GM12878 (cell line): ENCODE results near the gene UGGT2. TPM values are rescaled to one million over a fixed set of nuclear protein-coding genes. Genes with fewer than 3 reads are reported as not detected.

Source experiments
- ATAC-seq: fragments of 200-7000 bp; cut with Tn5 transposase; 3 replicates; pipeline ENCODE4 v1.9.1; 2020; ENCODE audit warnings: mild to moderate bottlenecking, moderate library complexity
- BruUV-seq: library from RNA; stranded (reverse); fragments of 400-500 nt; replicated peaks from 2 replicates; lab custom pipeline; 2021; lab: Mats Ljungman, UMichigan
- CTCF ChIA-PET: fragments of 300-600 bp; sonication (Branson Sonifier 250); formaldehyde crosslinking; extraction: SDS; loops from one replicate; lab custom pipeline; 2021; ENCODE audit warnings: inconsistent platforms; lab: Yijun Ruan, JAX
- POLR2A ChIA-PET: fragments of 350-600 bp; formaldehyde crosslinking; extraction: SDS; loops from one replicate; lab custom pipeline; 2021; ENCODE audit warnings: inconsistent platforms; lab: Charles Lee
- RAD21 ChIA-PET: fragments of 300-600 bp; sonication (Branson Sonifier 250); formaldehyde crosslinking; loops from one replicate; lab custom pipeline; 2023; ENCODE audit warnings: antibody characterized with exemption; ENCODE audit not compliant: unreplicated experiment; lab: Charles Lee
- SMC1A ChIA-PET: fragments of 300-600 bp; sonication (Branson Sonifier 250); formaldehyde crosslinking; loops from one replicate; lab custom pipeline; 2023; ENCODE audit not compliant: unreplicated experiment, uncharacterized antibody; lab: Charles Lee
- DNase-seq: peaks from one replicate; pipeline ENCODE4 v3.0.0-alpha.2; 2011; ENCODE audit warnings: low read depth, low spot score
- FAIRE-seq: peaks from 3 replicates; lab custom pipeline; 2011; peaks lifted over from hg19 to GRCh38; lab: Jason Lieb, UNC
- H2AFZ ChIP-seq: 2 replicates; pipeline ENCODE4 v1.6.0; 2011; ENCODE audit warnings: low read depth, low read length, control low read depth; ENCODE audit not compliant: control insufficient read depth
- H3K27ac ChIP-seq: 2 replicates; pipeline ENCODE4 v1.5.1; 2011; ENCODE audit warnings: control low read depth; ENCODE audit not compliant: control insufficient read depth, insufficient read depth
- H3K27me3 ChIP-seq, 2 experiments: replicated peaks in 1 of 2; 2 replicates each; pipeline versions ENCODE4 v1.6.0 to v1.6.1; 2011; ENCODE audit warnings: low read length in 1 of 2; ENCODE audit not compliant: control insufficient read depth in 2 of 2, insufficient read depth in 2 of 2
- H3K36me3 ChIP-seq, 2 experiments: 2 replicates each; pipeline ENCODE4 v1.5.1; 2011; ENCODE audit warnings: low read length in 1 of 2; ENCODE audit not compliant: control insufficient read depth in 2 of 2, insufficient read depth in 2 of 2
- H3K4me1 ChIP-seq: 2 replicates; pipeline ENCODE4 v1.6.1; 2011; ENCODE audit warnings: mild to moderate bottlenecking, low read length, moderate library complexity, mixed read lengths; ENCODE audit not compliant: control insufficient read depth, insufficient read depth
- H3K4me2 ChIP-seq: 2 replicates; pipeline ENCODE4 v1.6.0; 2011; ENCODE audit warnings: control low read depth; ENCODE audit not compliant: control insufficient read depth, insufficient read depth
- H3K4me3 ChIP-seq: fragments of 200-600 bp; sonication (generic); 2 replicates; pipeline ENCODE4 v1.5.1; 2016
- H3K79me2 ChIP-seq: 2 replicates; pipeline ENCODE4 v1.6.0; 2011; ENCODE audit warnings: low read length; ENCODE audit not compliant: control insufficient read depth, insufficient read depth
- H3K9ac ChIP-seq: 2 replicates; pipeline ENCODE4 v1.8.0; 2011; ENCODE audit warnings: low read length, control low read depth, mixed read lengths; ENCODE audit not compliant: control insufficient read depth, insufficient read depth
- H3K9me3 ChIP-seq: replicated peaks from 3 replicates; pipeline ENCODE4 v1.5.1; 2011; ENCODE audit warnings: mild to moderate bottlenecking, low read length; ENCODE audit not compliant: control insufficient read depth, insufficient read depth
- H4K20me1 ChIP-seq: 2 replicates; pipeline ENCODE4 v1.6.0; 2011; ENCODE audit not compliant: control insufficient read depth, insufficient read depth
- BRCA1 ChIP-seq: IDR thresholded peaks from 2 replicates; pipeline ENCODE4 v1.6.1; 2011; ENCODE audit warnings: low read depth, low read length, improper control_type of control experiment
- CBX5 ChIP-seq: sonication (generic); IDR thresholded peaks from 2 replicates; pipeline ENCODE4 v1.6.1; 2016; ENCODE audit warnings: low read depth, moderate library complexity, mild to moderate bottlenecking, inconsistent platforms
- CEBPB ChIP-seq, 2 experiments: fragments of 150-350 bp in 1 of 2; IDR thresholded peaks; 2 replicates each; pipeline ENCODE4 v1.6.1; 2012 to 2014; ENCODE audit warnings: low read depth in 2 of 2, low read length in 2 of 2, borderline replicate concordance in 1 of 2, inconsistent platforms in 1 of 2
- MTA2 ChIP-seq: fragments of 450-650 bp; IDR thresholded peaks from 2 replicates; pipeline ENCODE4 v1.6.1; 2016; ENCODE audit warnings: low read depth, mild to moderate bottlenecking, moderate library complexity
- MYC ChIP-seq: IDR thresholded peaks from 2 replicates; pipeline ENCODE4 v1.6.1; 2011; ENCODE audit warnings: mild to moderate bottlenecking, low read length, moderate library complexity, inconsistent platforms; ENCODE audit not compliant: insufficient read depth, insufficient replicate concordance, insufficient read length, severe bottlenecking
- POU2F2 ChIP-seq: IDR thresholded peaks from 3 replicates; pipeline ENCODE4 v1.6.1; 2011; ENCODE audit warnings: low read depth, mild to moderate bottlenecking, low read length, borderline replicate concordance
- RBBP5 ChIP-seq: fragments of 200-600 bp; sonication (generic); conservative IDR thresholded peaks from 2 replicates; pipeline ENCODE4 v1.6.1; 2016
- SMAD1 ChIP-seq: fragments of 450-650 bp; IDR thresholded peaks from 2 replicates; pipeline ENCODE4 v1.6.1; 2018; ENCODE audit warnings: mild to moderate bottlenecking, low read depth; ENCODE audit not compliant: partially characterized antibody
- SMC3 ChIP-seq: IDR thresholded peaks from 2 replicates; pipeline ENCODE4 v1.6.1; 2011; ENCODE audit warnings: low read length, improper control_type of control experiment, borderline replicate concordance
- SPI1 ChIP-seq: IDR thresholded peaks from 2 replicates; pipeline ENCODE4 v1.6.1; 2011; ENCODE audit warnings: low read depth, mild to moderate bottlenecking, low read length, moderate library complexity, borderline replicate concordance; ENCODE audit not compliant: insufficient read depth
- ZNF384 ChIP-seq: IDR thresholded peaks from 2 replicates; pipeline ENCODE4 v1.6.1; 2012; ENCODE audit warnings: low read depth, mild to moderate bottlenecking, low read length, improper control_type of control experiment, borderline replicate concordance
- WGBS: methylation state at CpG from one replicate; pipeline ENCODE4 v1.1.6; 2016; ENCODE audit warnings: low lambda C conversion rate; ENCODE audit not compliant: insufficient replicate concordance, insufficient coverage; ENCODE audit errors: missing lambda C conversion rate; 5-methylcytosine and 5-hydroxymethylcytosine counted together
- in situ Hi-C: fragments of 300-500 bp; cut with MboI; formaldehyde crosslinking; loops from 9 replicates; pipeline ENCODE4 v1.14.3; 2018; ENCODE audit warnings: mixed read lengths
- intact Hi-C: fragments of 100-400 bp; cut with micrococcal nuclease; formaldehyde crosslinking; loops from one replicate; pipeline ENCODE4 v1.14.2; 2022; ENCODE audit not compliant: unreplicated experiment
- polyA plus RNA-seq, 11 experiments: library from polyadenylated mRNA; depleted of rRNA in 4 of 11; unstranded in 6 of 11; stranded (reverse) in 5 of 11; fragments of >200 nt; fragmentation: Nextera tagmentation in 4 of 11; fragmentation: Illumina TruSeq in 1 of 11; extraction: Ambion mirVana in 4 of 11; extraction: Trizol in 1 of 11; gene quantifications; 1 replicate in 1 of 11; 2 replicates in 10 of 11; pipeline versions ENCODE4 v1.2.1 to v1.2.3, GENCODE V29; 2011 to 2016; ENCODE audit warnings: inconsistent platforms in 2 of 11, missing spikeins in 2 of 11, low read depth in 1 of 11
- total RNA-seq, 4 experiments: library from RNA; depleted of rRNA in 3 of 4; stranded (reverse); fragments of >200 nt in 3 of 4; fragmentation: Illumina TruSeq in 1 of 4; extraction: Trizol in 1 of 4; gene quantifications; 2 replicates each; pipeline versions ENCODE4 v1.2.1 to v1.2.3, GENCODE V29; 2013 to 2021
- TF ChIP-seq, protein P1 (sequence below): fragments of 450-650 bp; IDR thresholded peaks from 2 replicates; pipeline ENCODE4 v1.6.1; 2017; ENCODE audit warnings: mild to moderate bottlenecking
- TF ChIP-seq, protein P2 (sequence below): IDR thresholded peaks from 2 replicates; pipeline ENCODE4 v1.6.1; 2012; ENCODE audit warnings: low read depth, low read length, improper control_type of control experiment

UGGT2 gene
- total and polyA plus RNA-seq, 10 of the 15 experiments (the other 5 are each of a cell fraction or from before 2014, with no cell fraction given): 4.9 to 29.0 (median 17.3) TPM

DNA sequence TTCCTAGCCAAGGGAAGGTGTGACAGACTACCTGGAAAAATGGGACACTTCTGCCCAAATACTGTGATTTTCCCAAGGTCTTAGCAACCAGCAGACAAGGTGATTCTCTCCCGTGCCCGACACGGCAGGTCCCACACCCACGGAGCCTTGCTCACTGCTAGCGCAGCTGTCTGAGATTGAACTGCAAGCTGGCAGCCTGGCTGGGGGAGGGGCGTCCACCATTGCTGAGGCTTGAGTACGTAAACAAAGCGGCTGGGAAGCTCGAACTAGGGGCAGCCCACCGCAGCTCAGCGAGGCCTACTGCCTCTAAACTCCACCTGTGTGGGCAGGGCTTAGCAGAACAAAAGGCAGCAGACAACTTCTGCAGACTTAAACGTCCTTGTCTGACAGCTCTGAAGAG, 146.2 kb downstream of the UGGT2 start:
- no peak for ATAC-seq
- Histone ChIP-seq H3K4me1 (no peaks in the 10 kb centered on the region), H4K20me1 (no peaks in the 10 kb centered on the region), H3K36me3 (no peaks in the 10 kb centered on the region; a peak in 1 of 4 replicates), H3K27ac (no peak overlapping the region), H3K79me2 (no peaks in the 10 kb centered on the region), H3K4me3 (no peak overlapping the region), H3K9ac (no peak overlapping the region), H2AFZ (no peak overlapping the region), H3K4me2 (no peak overlapping the region), H3K9me3 (peaks cover 3% of the 10 kb centered on the region; the same call in 2 of the 3 replicates), H3K27me3 (no peaks in the 10 kb centered on the region)
- FAIRE-seq: no peak
- 99% methylated on average over 12 of the region's 12 CpGs for WGBS
- DNase-seq: no peak
- CTCF ChIA-PET: no interaction called here
- TF ChIP-seq, protein P1, sequence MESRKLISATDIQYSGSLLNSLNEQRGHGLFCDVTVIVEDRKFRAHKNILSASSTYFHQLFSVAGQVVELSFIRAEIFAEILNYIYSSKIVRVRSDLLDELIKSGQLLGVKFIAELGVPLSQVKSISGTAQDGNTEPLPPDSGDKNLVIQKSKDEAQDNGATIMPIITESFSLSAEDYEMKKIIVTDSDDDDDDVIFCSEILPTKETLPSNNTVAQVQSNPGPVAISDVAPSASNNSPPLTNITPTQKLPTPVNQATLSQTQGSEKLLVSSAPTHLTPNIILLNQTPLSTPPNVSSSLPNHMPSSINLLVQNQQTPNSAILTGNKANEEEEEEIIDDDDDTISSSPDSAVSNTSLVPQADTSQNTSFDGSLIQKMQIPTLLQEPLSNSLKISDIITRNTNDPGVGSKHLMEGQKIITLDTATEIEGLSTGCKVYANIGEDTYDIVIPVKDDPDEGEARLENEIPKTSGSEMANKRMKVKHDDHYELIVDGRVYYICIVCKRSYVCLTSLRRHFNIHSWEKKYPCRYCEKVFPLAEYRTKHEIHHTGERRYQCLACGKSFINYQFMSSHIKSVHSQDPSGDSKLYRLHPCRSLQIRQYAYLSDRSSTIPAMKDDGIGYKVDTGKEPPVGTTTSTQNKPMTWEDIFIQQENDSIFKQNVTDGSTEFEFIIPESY: no peak
- TF ChIP-seq CBX5 (no peak), MTA2 (no peak), BRCA1 (no peak), ZNF384 (no peak), SPI1 (no peak), CEBPB (IDR thresholded peaks at IDR 0.05; ENCODE audit: borderline replicate concordance in 1 of 2, low read depth in 2 of 2, low read length in 2 of 2) (no peak), RBBP5 (no peak), POU2F2 (no peak), SMC3 (no peak), MYC (no peak), SMAD1 (no peak)
- TF ChIP-seq, protein P2, sequence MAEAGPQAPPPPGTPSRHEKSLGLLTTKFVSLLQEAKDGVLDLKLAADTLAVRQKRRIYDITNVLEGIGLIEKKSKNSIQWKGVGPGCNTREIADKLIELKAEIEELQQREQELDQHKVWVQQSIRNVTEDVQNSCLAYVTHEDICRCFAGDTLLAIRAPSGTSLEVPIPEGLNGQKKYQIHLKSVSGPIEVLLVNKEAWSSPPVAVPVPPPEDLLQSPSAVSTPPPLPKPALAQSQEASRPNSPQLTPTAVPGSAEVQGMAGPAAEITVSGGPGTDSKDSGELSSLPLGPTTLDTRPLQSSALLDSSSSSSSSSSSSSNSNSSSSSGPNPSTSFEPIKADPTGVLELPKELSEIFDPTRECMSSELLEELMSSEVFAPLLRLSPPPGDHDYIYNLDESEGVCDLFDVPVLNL: no peak
- no TSS peak for BruUV-seq
- SMC1A ChIA-PET: no interaction called here
- intact Hi-C loops: no loop called here
- RAD21 ChIA-PET: no interaction called here
- in situ Hi-C loops: no loop called here
- POLR2A ChIA-PET: no interaction called here
